NCI-H1694 (cell line): Measurements from ENCODE around the gene CCDC60.
"Not testable (repeated sequence)": the region's sequence is repeated elsewhere in the genome, so short reads cannot be mapped to it uniquely, and the experiment has no call there.

Experiments
- DNase-seq: peaks from one replicate; lab custom pipeline; 2025; lab: John Stamatoyannopoulos, UW

Gene CCDC60

GRCh38 chr12:119338593-119339363, 4.2 kb downstream of the CCDC60 start:
- no peak for DNase-seq

- DNase-seq: no peak
These were observed 6.0 kb downstream of the CCDC60 start for GRCh38 chr12:119340578-119340977.

- DNase-seq: no peak
These were observed 6.5 kb downstream of the CCDC60 start for GRCh38 chr12:119341020-119341419.

DNA sequence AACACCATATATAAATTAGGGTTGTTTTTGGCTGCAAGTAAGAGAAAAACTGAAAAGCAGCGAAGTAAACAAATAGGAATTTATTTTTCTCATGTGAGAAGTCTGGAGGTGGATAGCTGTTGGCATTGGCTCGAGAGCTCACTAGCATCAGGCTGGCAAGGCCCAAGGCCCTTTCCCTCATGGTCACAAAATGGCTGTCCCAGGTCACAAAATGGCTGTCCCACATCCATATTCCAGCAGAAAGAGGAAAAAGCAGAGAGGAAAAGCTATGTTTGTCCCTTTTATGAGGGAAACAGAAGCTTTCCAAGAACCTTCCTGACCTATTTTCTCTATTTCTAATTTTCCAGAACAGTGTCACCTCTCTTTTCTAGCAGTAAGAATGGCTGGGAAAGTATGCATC, 7.5 kb downstream of the CCDC60 start:
- no peak for DNase-seq

DNA sequence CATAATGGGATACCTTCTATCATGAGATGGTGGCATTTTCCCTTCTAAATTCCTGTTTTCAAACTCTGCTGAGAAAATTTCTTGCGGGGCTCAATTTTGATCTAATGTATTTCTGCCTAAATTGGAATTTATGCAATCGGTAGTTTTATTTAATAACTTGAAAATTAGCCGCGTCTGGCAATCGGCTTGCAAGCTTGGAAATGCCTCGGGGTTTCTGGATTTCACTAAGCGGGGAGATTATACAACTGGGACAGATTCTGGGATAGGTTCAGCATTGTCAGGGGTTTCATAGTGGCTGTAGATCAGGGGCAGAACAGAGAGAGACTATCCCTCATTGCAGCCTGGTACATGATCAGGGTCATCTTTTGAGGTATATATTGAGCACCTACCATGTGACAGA, 8.6 kb downstream of the CCDC60 start:
- no peak for DNase-seq

- no peak for DNase-seq
These were observed 19.6 kb downstream of the CCDC60 start for GRCh38 chr12:119354172-119354571.

GRCh38 chr12:119360366-119360765, 25.8 kb downstream of the CCDC60 start:
- DNase-seq: not testable (repeated sequence)

GRCh38 chr12:119363037-119363436, 28.5 kb downstream of the CCDC60 start:
- no peak for DNase-seq

GRCh38 chr12:119363490-119363889, 29.0 kb downstream of the CCDC60 start:
- DNase-seq: no peak

DNA sequence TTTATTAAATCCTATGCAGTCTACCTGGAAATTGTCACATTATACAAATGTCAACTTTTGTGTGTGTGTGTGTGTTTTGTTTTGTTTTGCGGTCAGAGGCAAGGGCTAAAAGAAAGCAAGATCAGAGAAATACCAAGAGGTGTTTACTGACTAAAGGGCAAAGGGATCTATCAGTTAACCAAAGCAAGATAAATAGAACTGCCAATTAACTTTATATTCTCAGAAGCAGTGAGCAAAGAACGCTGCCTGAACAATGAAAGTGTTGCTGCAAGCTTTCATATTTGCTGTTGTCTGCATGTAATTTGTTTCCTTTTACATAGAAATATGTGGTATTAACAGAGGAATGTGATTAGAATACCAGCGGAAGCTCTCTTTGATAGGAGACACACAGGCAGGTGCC, 30.9 kb downstream of the CCDC60 start:
- DNase-seq: no peak

DNA sequence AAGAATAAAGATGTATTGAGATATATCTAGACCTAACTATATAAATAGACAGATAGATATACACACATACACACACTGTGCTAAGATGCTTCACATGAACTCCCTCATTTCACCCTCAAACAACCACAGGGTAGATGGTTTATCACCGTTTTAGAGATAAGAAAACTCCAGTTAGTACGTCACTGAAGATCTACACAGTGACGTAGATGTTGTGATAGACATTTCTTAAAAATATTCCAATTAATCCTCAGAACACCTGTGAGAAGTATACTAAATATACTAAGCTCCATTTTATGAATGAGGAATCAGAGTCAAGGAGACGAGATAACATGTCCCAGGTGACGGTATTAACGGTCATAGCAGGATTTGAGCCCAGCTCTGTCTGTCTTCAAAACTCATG, 31.5 kb downstream of the CCDC60 start:
- no peak for DNase-seq

DNA sequence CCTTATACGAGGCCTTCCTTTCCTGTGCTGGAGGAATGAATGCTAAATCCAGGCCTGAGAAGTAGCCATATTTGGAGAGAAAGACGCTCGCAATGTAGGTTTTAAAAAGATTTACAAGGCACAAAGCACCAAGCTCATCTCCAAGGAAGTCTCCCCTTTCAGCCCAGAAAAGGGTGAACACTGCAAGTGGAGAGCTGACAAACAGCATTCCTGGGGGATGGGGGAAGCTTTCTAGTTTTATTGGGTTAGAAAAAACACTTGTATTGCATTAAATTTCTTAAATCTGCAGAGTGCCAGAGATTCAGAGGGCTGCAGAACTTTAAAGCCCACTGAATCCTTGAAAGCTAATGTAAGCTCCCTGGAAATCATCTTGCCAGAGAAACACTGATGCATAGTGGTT, 34.6 kb downstream of the CCDC60 start:
- no peak for DNase-seq

GRCh38 chr12:119369907-119370546, 35.5 kb downstream of the CCDC60 start:
- DNase-seq: no peak

GRCh38 chr12:119372540-119372939, 38.0 kb downstream of the CCDC60 start:
- no peak for DNase-seq

- DNase-seq: no peak
These were observed 38.5 kb downstream of the CCDC60 start for GRCh38 chr12:119373001-119373400.

DNA sequence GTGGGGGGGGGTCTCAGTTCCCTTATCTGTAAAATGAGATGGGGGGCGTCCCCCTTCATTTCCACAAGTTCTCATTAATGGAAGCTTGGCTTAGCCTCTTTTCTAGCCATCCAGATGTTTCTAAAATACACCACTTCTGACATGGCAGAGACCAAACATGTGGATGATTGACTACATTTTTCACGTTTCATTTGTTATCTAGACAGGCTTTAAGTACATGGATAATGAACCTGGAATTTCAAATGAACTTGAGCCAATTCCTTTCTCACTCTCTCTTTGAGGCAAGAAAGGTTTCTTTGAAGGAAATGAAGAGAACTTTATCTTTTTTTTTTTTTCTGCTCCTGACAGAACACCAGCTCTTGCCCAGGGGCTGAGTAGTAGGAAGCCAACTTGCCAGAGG, 39.1 kb downstream of the CCDC60 start:
- DNase-seq: no peak

DNA sequence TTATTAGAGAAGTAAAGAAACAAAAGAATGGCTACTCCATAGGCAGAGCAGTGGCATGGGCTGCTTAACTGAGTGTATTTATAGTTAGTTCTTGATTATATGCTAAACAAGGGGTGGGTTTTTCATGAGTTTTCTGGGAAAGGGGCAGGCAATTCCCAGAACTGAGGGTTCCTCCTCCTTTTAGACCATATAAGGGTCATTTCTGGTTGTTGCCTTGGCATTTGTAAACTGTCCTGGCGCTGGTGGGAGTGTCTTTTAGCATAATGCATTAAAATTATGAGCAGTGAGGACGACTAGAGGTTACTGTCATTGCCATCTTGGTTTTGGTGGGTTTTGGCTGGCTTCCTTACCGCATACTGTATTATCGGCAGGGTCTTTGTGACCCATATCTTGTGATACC, 40.1 kb downstream of the CCDC60 start:
- DNase-seq: no peak

- DNase-seq: no peak
These were observed 40.8 kb downstream of the CCDC60 start for GRCh38 chr12:119375075-119375882.

GRCh38 chr12:119375883-119376190, 41.3 kb downstream of the CCDC60 start:
- DNase-seq: no peak

GRCh38 chr12:119378903-119379302, 44.4 kb downstream of the CCDC60 start:
- no peak for DNase-seq

GRCh38 chr12:119381471-119382235, 47.1 kb downstream of the CCDC60 start:
- DNase-seq: no peak

- no peak for DNase-seq
These were observed 48.7 kb downstream of the CCDC60 start for GRCh38 chr12:119383206-119383605.
